Mucosa of rectum (tissue), 2 donors: ENCODE measurements around the gene DDB1.

ENCODE experiments used
- H3K27ac ChIP-seq, 2 donors: one replicate each; pipeline ENCODE4 v1.7.0; 2013; ENCODE audit warnings: inconsistent platforms in 2 of 2, low read depth in 2 of 2, low read length in 2 of 2
- H3K27me3 ChIP-seq, 2 donors: one replicate each; pipeline ENCODE4 v1.7.0; 2013; ENCODE audit warnings: low read length in 2 of 2; ENCODE audit not compliant: control insufficient read depth in 2 of 2, insufficient read depth in 2 of 2
- H3K36me3 ChIP-seq, 2 donors: one replicate each; pipeline ENCODE4 v1.7.0; 2013; ENCODE audit warnings: low read length in 2 of 2; ENCODE audit not compliant: control insufficient read depth in 2 of 2, insufficient read depth in 2 of 2
- H3K4me1 ChIP-seq, 2 donors: one replicate each; pipeline ENCODE4 v1.7.0; 2013; ENCODE audit warnings: low read length in 2 of 2, mild to moderate bottlenecking in 1 of 2; ENCODE audit not compliant: control insufficient read depth in 2 of 2, insufficient read depth in 2 of 2
- H3K4me3 ChIP-seq, 2 donors: one replicate each; pipeline ENCODE4 v1.7.0; 2013; ENCODE audit warnings: low read length in 2 of 2
- H3K9ac ChIP-seq, 2 donors: one replicate each; pipeline ENCODE4 v1.7.0; 2013; ENCODE audit warnings: low read length in 2 of 2, low read depth in 1 of 2, mild to moderate bottlenecking in 1 of 2
- H3K9me3 ChIP-seq, 2 donors: one replicate each; pipeline ENCODE4 v1.7.0; 2013; ENCODE audit warnings: low read length in 2 of 2; ENCODE audit not compliant: control insufficient read depth in 2 of 2
- donor health status: healthy.
- donor health status: Normal muscosa, but diverticular disease.

DDB1 gene

GRCh38 chr11:61325649-61326414, 7.1 kb downstream of the DDB1 start:
- H3K4me3 ChIP-seq = no peak overlapping the region
- H3K4me1 ChIP-seq = no peaks in the 10 kb centered on the region
- no peaks in the 10 kb centered on the region for H3K9me3 ChIP-seq
- H3K27me3 ChIP-seq = no peaks in the 10 kb centered on the region
- no peak overlapping the region for H3K9ac ChIP-seq
- peaks cover 66 to 76% of the 10 kb centered on the region in 2 donors for H3K36me3 ChIP-seq
- H3K27ac ChIP-seq = no peak overlapping the region

GRCh38 chr11:61315260-61315659, 17.6 kb downstream of the DDB1 start:
- H3K9me3 ChIP-seq = no peaks in the 10 kb centered on the region
- H3K4me1 ChIP-seq = no peaks in the 10 kb centered on the region
- no peaks in the 10 kb centered on the region for H3K27me3 ChIP-seq
- no peak overlapping the region for H3K27ac ChIP-seq
- H3K4me3 ChIP-seq = no peak overlapping the region
- no peak overlapping the region for H3K9ac ChIP-seq
- peaks cover 63 to 78% of the 10 kb centered on the region in 2 donors for H3K36me3 ChIP-seq

- peaks cover 87 to 89% of the 10 kb centered on the region in 2 donors for H3K36me3 ChIP-seq
- no peaks in the 10 kb centered on the region for H3K4me1 ChIP-seq
- H3K9ac ChIP-seq = no peak overlapping the region
- no peaks in the 10 kb centered on the region for H3K27me3 ChIP-seq
- no peak overlapping the region for H3K4me3 ChIP-seq
- H3K27ac ChIP-seq = no peak overlapping the region
- no peaks in the 10 kb centered on the region for H3K9me3 ChIP-seq
These were observed 22.2 kb downstream of the DDB1 start for GRCh38 chr11:61310749-61311148.

DNA sequence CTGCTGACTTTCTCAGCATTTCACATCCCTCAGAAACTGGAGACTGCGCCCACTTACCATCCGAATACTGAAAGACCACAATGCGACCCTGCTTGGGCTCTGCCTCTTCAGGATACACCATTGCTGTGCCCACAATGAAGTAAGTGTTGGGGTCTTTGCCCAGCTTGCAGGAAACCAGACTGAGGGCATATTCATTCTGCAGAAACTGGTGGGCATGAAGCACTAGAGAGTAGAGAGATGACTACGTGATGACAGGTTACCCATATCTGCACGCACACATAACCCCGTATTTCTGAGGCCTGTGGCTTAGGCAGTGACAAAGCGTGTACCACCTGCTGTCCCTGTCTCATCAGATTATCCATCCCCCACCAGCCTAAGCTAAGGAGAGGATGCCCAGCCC, 23.2 kb downstream of the DDB1 start:
- no peaks in the 10 kb centered on the region for H3K27me3 ChIP-seq
- H3K36me3 ChIP-seq = peaks cover 86 to 88% of the 10 kb centered on the region in 2 donors
- H3K4me1 ChIP-seq = no peaks in the 10 kb centered on the region
- no peak overlapping the region for H3K4me3 ChIP-seq
- no peak overlapping the region for H3K9ac ChIP-seq
- H3K27ac ChIP-seq = no peak overlapping the region
- H3K9me3 ChIP-seq = no peaks in the 10 kb centered on the region

GRCh38 chr11:61309141-61309540, 23.8 kb downstream of the DDB1 start:
- H3K4me3 ChIP-seq = no peak overlapping the region
- peaks cover 84% of the 10 kb centered on the region in 2 donors for H3K36me3 ChIP-seq
- H3K9me3 ChIP-seq = no peaks in the 10 kb centered on the region
- no peaks in the 10 kb centered on the region for H3K4me1 ChIP-seq
- H3K9ac ChIP-seq = no peak overlapping the region
- no peak overlapping the region for H3K27ac ChIP-seq
- H3K27me3 ChIP-seq = no peaks in the 10 kb centered on the region

DNA sequence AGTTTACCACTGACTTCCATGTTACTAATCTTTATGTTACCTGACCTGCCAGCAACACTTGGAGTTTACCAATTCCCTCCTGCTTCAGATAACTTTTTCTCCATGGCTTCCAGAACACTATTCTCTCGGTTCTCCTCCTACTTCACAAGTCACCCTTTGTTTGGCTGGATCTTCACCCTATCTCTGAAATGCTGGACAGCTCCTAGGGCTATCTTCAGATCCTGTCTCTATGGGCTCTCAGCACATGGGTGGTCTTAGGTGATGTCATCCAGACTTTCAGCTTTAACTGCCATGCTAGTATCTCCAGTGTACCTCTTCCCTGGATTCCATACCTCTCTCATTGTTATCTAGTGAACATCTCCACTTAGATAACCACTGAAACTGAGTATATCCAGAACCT, 25.6 kb downstream of the DDB1 start:
- no peak overlapping the region for H3K9ac ChIP-seq
- no peaks in the 10 kb centered on the region for H3K9me3 ChIP-seq
- H3K4me3 ChIP-seq = no peak overlapping the region
- peaks cover 85 to 88% of the 10 kb centered on the region in 2 donors for H3K36me3 ChIP-seq
- no peaks in the 10 kb centered on the region for H3K27me3 ChIP-seq
- H3K27ac ChIP-seq = no peak overlapping the region
- no peaks in the 10 kb centered on the region for H3K4me1 ChIP-seq

DNA sequence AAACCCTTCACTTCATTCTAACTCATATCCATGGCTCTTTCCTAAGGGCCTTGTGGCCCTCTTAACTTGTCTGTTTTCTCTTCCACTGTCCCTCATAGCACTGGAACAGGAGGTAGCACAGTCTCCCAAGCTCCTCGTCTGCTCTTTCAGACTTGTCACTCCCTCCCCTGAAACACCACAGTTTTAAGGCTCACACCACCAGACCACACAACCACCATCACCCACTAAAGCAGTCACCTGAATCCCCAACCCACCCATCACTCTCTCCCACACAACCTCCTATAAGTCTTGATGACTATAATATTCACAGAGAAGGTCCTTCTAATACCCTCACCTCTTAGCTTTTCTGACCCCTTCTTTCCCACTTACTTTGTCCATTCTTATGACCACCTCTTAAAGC, 26.7 kb downstream of the DDB1 start:
- Histone ChIP-seq H3K4me1 (no peaks in the 10 kb centered on the region), H3K9ac (no peak overlapping the region), H3K9me3 (no peaks in the 10 kb centered on the region), H3K36me3 (peaks cover 80 to 90% of the 10 kb centered on the region in 2 donors), H3K27me3 (no peaks in the 10 kb centered on the region), H3K27ac (no peak overlapping the region), H3K4me3 (no peak overlapping the region)

DNA sequence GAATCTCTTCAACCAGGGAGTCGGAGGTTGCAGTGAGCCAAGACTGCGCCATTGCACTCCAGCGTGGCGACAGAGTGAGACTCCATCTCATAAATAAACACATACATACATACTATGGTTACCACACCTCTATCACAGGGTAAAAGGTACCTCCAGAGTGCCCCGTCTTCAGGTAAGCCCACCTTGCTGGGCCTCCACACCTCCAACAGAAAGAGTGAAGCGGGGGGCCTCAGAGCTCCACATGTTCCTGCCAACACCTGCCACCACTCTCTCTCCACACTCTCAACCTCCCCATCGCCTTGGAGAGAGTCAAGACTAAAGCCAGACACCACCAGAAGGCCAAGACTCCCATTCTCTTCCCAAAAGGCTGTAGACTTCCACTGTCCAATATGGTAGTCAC, 27.5 kb downstream of the DDB1 start:
- Histone ChIP-seq H3K36me3 (peaks cover 80 to 89% of the 10 kb centered on the region in 2 donors), H3K27ac (no peak overlapping the region)

GRCh38 chr11:61303725-61304124, 29.2 kb downstream of the DDB1 start:
- Histone ChIP-seq H3K9me3 (no peaks in the 10 kb centered on the region), H3K4me1 (no peaks in the 10 kb centered on the region), H3K27me3 (no peaks in the 10 kb centered on the region), H3K4me3 (no peak overlapping the region), H3K36me3 (peaks cover 79 to 87% of the 10 kb centered on the region in 2 donors), H3K9ac (no peak overlapping the region), H3K27ac (no peak overlapping the region)

More for the DNA sequence above, 27.5 kb downstream of the DDB1 start:
- Histone ChIP-seq H3K27me3 (no peaks in the 10 kb centered on the region), H3K9me3 (no peaks in the 10 kb centered on the region), H3K4me3 (no peak overlapping the region), H3K4me1 (no peaks in the 10 kb centered on the region), H3K9ac (no peak overlapping the region)

GRCh38 chr11:61302550-61302949, 30.4 kb downstream of the DDB1 start:
- Histone ChIP-seq H3K27me3 (no peaks in the 10 kb centered on the region), H3K36me3 (peaks cover 73 to 77% of the 10 kb centered on the region in 2 donors), H3K27ac (no peak overlapping the region), H3K9me3 (no peaks in the 10 kb centered on the region), H3K9ac (no peak overlapping the region), H3K4me3 (no peak overlapping the region), H3K4me1 (no peaks in the 10 kb centered on the region)
